GM06990 (cell line): ENCODE data around the gene NEFH.
A peak's percentile ranks its signal among the peaks of the same experiment; 100 is the strongest.

ENCODE experiments used
- DNase-seq: peaks from one replicate; pipeline ENCODE4 v3.0.0-alpha.2; 2011; ENCODE audit not compliant: insufficient read length; ENCODE audit errors: extremely low read depth
- H3K27me3 ChIP-seq: replicated peaks from 2 replicates; pipeline ENCODE4 v1.6.0; 2011; ENCODE audit warnings: low read length; ENCODE audit not compliant: control insufficient read depth, insufficient read depth
- H3K36me3 ChIP-seq: 2 replicates; pipeline ENCODE4 v1.5.1; 2011; ENCODE audit warnings: low read length; ENCODE audit not compliant: control insufficient read depth, insufficient read depth
- H3K4me3 ChIP-seq: replicated peaks from 2 replicates; pipeline ENCODE4 v1.5.1; 2011; ENCODE audit warnings: low read depth, mild to moderate bottlenecking, control low read depth, low read length
- CTCF ChIP-seq: IDR thresholded peaks from 2 replicates; pipeline ENCODE4 v1.5.1; 2011; ENCODE audit warnings: low read length, control low read depth, mild to moderate bottlenecking, inconsistent platforms; ENCODE audit not compliant: insufficient read depth, poor library complexity, severe bottlenecking

Gene NEFH

DNA sequence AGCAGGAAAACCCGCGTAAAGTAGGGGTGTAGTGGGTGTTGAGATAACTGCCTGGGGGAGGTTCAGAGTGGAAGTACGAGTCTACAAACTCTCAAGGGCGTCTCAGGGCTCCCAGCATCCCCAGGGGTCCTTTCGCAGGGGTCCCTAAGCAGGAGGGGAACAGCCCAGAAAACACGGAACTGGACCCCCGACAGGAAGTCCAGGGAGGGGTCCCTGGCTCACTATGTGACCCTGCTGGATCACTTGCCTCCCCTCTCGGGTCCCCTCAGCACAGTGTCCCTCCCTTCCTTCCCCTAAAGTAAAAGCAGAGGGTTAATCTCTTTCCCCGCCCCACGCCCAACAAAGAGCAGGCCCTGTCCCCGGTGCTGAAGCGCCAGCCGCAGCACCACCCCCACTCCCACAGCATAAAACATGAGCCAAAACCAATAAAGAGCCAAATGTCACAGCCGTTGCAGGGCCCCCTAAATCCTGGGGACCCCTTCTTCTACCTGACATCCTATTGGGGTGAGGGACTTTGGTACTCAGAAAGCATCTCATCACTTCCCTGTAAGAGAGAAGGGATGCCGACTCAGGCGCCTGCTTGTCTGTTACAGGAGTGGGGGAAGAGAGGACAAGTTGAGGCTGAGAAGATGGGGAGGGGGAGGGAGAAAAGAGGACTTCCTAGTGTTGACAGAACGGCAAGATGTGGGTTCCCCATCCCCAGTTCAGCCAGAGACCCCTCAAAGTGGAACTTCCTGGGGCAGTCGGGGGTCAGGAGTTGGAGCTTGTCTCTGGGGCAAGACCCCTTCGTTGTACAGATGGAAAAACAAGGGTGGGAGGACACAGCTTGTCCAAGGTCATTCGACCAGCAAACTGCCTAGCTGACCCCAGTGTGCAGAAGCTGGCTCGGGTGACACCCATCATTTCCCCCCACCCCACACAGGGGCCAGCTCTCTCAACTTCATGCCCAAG is 1.4 kb upstream of the NEFH start:
- TF ChIP-seq CTCF: no peak
- DNase-seq: no peak
- H3K4me3 ChIP-seq: no peak overlapping the region

DNA sequence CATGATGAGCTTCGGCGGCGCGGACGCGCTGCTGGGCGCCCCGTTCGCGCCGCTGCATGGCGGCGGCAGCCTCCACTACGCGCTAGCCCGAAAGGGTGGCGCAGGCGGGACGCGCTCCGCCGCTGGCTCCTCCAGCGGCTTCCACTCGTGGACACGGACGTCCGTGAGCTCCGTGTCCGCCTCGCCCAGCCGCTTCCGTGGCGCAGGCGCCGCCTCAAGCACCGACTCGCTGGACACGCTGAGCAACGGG is 169 bp downstream of the NEFH start:
- TF ChIP-seq CTCF: no peak
- no peak overlapping the region for H3K4me3 ChIP-seq
- H3K27me3 ChIP-seq: no peaks in the 10 kb centered on the region; the same call in none of the 2 replicates
- H3K36me3 ChIP-seq: no peaks in the 10 kb centered on the region
- no peak for DNase-seq

More for the DNA sequence above, 1.4 kb upstream of the NEFH start:
- Histone ChIP-seq H3K27me3 (no peaks in the 10 kb centered on the region; the same call in none of the 2 replicates), H3K36me3 (no peaks in the 10 kb centered on the region)

- no peak for TF ChIP-seq CTCF
- Histone ChIP-seq H3K36me3 (no peaks in the 10 kb centered on the region), H3K27me3 (no peaks in the 10 kb centered on the region; the same call in none of the 2 replicates), H3K4me3 (no peak overlapping the region)
- DNase-seq: peak; percentile 83
These were observed 670 bp downstream of the NEFH start for GRCh38 chr22:29480512-29481264.

DNA sequence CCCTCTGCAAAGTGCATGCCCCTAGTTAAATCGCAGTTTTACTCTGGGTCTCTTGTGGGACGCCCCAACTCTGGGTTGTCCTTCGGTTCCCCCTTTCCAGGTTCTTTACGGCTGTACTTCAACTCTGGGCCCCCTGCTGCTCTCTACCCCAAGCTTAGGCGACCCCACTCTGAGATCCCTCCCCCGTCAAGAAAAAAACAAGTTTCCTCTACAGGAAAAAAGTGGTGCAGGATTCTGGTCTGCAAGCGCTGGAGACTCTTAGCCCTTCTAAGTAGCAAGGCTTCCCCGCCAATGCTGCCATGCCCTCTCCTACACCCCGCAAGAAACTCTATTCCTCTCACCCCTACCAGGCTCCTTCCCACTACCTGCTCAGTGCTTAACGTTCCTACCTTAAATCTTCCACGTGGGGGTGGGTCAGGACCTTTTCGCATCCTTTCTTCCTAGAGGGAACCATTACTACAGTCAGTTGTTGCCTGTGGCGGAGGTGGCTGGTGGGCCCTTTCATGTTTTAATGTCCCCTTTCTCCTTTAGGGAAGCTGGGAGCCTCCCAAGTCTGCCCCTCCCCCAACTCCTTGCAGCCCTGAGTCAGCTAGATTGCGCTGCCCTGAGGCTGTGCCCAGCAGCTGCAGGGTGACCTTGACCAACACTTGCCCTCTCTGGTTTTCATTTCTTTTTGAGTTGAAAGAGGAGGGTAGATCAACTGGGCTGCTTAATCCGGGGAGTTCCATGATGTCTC is 1.4 kb downstream of the NEFH start:
- no peak for TF ChIP-seq CTCF
- H3K4me3 ChIP-seq: no peak overlapping the region
- H3K36me3 ChIP-seq: no peaks in the 10 kb centered on the region
- DNase-seq: no peak
- H3K27me3 ChIP-seq: no peaks in the 10 kb centered on the region; the same call in none of the 2 replicates

DNA sequence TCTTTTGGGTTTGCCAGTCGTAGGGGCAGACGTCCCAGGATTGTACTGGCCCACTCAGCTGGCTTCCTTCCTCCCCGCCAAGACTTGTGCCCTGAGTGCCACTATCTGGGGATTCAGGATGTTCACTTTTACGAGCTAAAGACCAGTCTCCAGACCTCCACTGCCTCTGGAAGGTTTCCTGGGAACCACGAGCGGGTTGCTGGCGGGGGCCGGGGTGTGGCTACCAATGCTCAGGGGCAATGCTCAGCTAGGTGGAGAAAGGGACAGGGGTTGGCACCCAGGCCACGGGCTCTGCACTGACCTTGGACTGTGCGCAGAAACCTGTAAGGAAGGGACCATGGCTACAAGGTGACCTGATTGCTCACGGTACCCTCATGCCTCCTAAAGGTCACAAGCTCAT is 2.2 kb downstream of the NEFH start:
- TF ChIP-seq CTCF: no peak
- DNase-seq: no peak
- Histone ChIP-seq H3K4me3 (no peak overlapping the region), H3K27me3 (no peaks in the 10 kb centered on the region; the same call in none of the 2 replicates), H3K36me3 (no peaks in the 10 kb centered on the region)
